Amygdala (tissue), 56 donors: ENCODE data around the gene PHACTR2.
"Not testable (repeated sequence)": the region's sequence is repeated elsewhere in the genome, so short reads cannot be mapped to it uniquely, and the experiment has no call there.

Source experiments
- DNase-seq, 56 donors: peaks; one replicate each; lab custom pipeline; 2025; lab: John Stamatoyannopoulos, UW

The PHACTR2 gene

GRCh38 chr6:143843677-143843999 lies 165.9 kb downstream of the PHACTR2 start:
- peak in 1 of 56 donors; percentile 20 for DNase-seq

- no peak for DNase-seq
These were observed 166.2 kb downstream of the PHACTR2 start for GRCh38 chr6:143844006-143844405.

- no peak for DNase-seq
These were observed 167.3 kb downstream of the PHACTR2 start for GRCh38 chr6:143845033-143845432.

GRCh38 chr6:143851706-143852105 lies 173.9 kb downstream of the PHACTR2 start:
- not testable (repeated sequence) for DNase-seq

- DNase-seq: not testable (repeated sequence)
These were observed 177.3 kb downstream of the PHACTR2 start for GRCh38 chr6:143855057-143855456.

- not testable (repeated sequence) for DNase-seq
These were observed 179.0 kb downstream of the PHACTR2 start for GRCh38 chr6:143856762-143857161.

- no peak for DNase-seq
These were observed 179.9 kb downstream of the PHACTR2 start for GRCh38 chr6:143857651-143858050.

- DNase-seq: no peak
These were observed 182.3 kb downstream of the PHACTR2 start for GRCh38 chr6:143859891-143860660.

GRCh38 chr6:143863771-143864170 lies 186.0 kb downstream of the PHACTR2 start:
- DNase-seq: no peak

- no peak for DNase-seq
These were observed 186.5 kb downstream of the PHACTR2 start, which contains the start of gene ZC2HC1B for GRCh38 chr6:143864234-143864633. Gene ZC2HC1B (plus strand): TSS chr6:143864474. CDS start chr6:143864540, 66 bp downstream.

GRCh38 chr6:143867236-143867635 lies 189.5 kb downstream of the PHACTR2 start:
- DNase-seq: no peak

- not testable (repeated sequence) for DNase-seq
These were observed 191.0 kb downstream of the PHACTR2 start for GRCh38 chr6:143868808-143869207.

- not testable (repeated sequence) for DNase-seq
These were observed 193.5 kb downstream of the PHACTR2 start for GRCh38 chr6:143871202-143871730.

- DNase-seq: no peak
These were observed 194.4 kb downstream of the PHACTR2 start for GRCh38 chr6:143872201-143872600.

- DNase-seq: not testable (repeated sequence)
These were observed 195.8 kb downstream of the PHACTR2 start for GRCh38 chr6:143873600-143873999.

GRCh38 chr6:143874503-143874902 lies 196.7 kb downstream of the PHACTR2 start:
- not testable (repeated sequence) for DNase-seq

GRCh38 chr6:143877584-143878271 lies 200.0 kb downstream of the PHACTR2 start:
- DNase-seq: no peak

GRCh38 chr6:143878272-143878760 lies 200.6 kb downstream of the PHACTR2 start:
- no peak for DNase-seq

GRCh38 chr6:143880412-143880811 lies 202.6 kb downstream of the PHACTR2 start:
- no peak for DNase-seq
